T-helper 2 cell treated with Interferon-gamma antibody and Interleukin-4, amounts not matched to agents 5 μg/mL and 100 μg/mL, for 36 hours (primary cell): ENCODE data around the gene FARP2.
"Not testable (repeated sequence)": the region's sequence is repeated elsewhere in the genome, so short reads cannot be mapped to it uniquely, and the experiment has no call there.

ENCODE experiments used
- DNase-seq: peaks from one replicate; pipeline ENCODE4 v3.0.0; 2021; ENCODE audit warnings: low spot score
- H3K27ac Mint-ChIP-seq: one replicate; pipeline ENCODE4 v1.8.0; 2021; ENCODE audit warnings: mild to moderate bottlenecking, mixed read lengths
- H3K27me3 Mint-ChIP-seq: one replicate; pipeline ENCODE4 v1.8.0; 2021; ENCODE audit warnings: low read depth, mixed read lengths
- H3K36me3 Mint-ChIP-seq: one replicate; pipeline ENCODE4 v1.8.0; 2021; ENCODE audit warnings: low read depth, mixed read lengths
- H3K4me1 Mint-ChIP-seq: one replicate; pipeline ENCODE4 v1.8.0; 2021; ENCODE audit warnings: low read depth, mixed read lengths
- H3K4me3 Mint-ChIP-seq: one replicate; pipeline ENCODE4 v1.8.0; 2022; ENCODE audit warnings: mild to moderate bottlenecking, moderate library complexity, mixed read lengths
- H3K9me3 Mint-ChIP-seq: one replicate; pipeline ENCODE4 v1.8.0; 2021; ENCODE audit warnings: mixed read lengths

Gene FARP2

GRCh38 chr2:241366678-241367077 lies 10.6 kb downstream of the FARP2 start:
- no peaks in the 10 kb centered on the region for H3K9me3 Mint-ChIP-seq
- no peaks in the 10 kb centered on the region for H3K36me3 Mint-ChIP-seq
- H3K27me3 Mint-ChIP-seq, result no peaks in the 10 kb centered on the region
- peaks cover 3% of the 10 kb centered on the region for H3K4me1 Mint-ChIP-seq
- DNase-seq, result no peak
- H3K27ac Mint-ChIP-seq, result no peak overlapping the region
- no peak overlapping the region for H3K4me3 Mint-ChIP-seq

GRCh38 chr2:241368643-241369042 lies 12.6 kb downstream of the FARP2 start:
- H3K27me3 Mint-ChIP-seq, result no peaks in the 10 kb centered on the region

GRCh38 chr2:241372361-241372992 lies 16.4 kb downstream of the FARP2 start:
- no peaks in the 10 kb centered on the region for H3K27me3 Mint-ChIP-seq
- no peak overlapping the region for H3K4me3 Mint-ChIP-seq
- H3K9me3 Mint-ChIP-seq, result no peaks in the 10 kb centered on the region
- H3K27ac Mint-ChIP-seq, result no peak overlapping the region
- DNase-seq, result no peak
- peaks cover 10% of the 10 kb centered on the region for H3K36me3 Mint-ChIP-seq
- peaks cover 4% of the 10 kb centered on the region for H3K4me1 Mint-ChIP-seq

More at GRCh38 chr2:241368643-241369042, 12.6 kb downstream of the FARP2 start:
- no peak for DNase-seq
- Mint-ChIP-seq H3K9me3 (no peaks in the 10 kb centered on the region), H3K4me1 (no peaks in the 10 kb centered on the region), H3K27ac (no peak overlapping the region), H3K4me3 (no peak overlapping the region), H3K36me3 (no peaks in the 10 kb centered on the region)

- H3K36me3 Mint-ChIP-seq, result peaks cover 10% of the 10 kb centered on the region
- DNase-seq, result no peak
- H3K27ac Mint-ChIP-seq, result no peak overlapping the region
- H3K9me3 Mint-ChIP-seq, result no peaks in the 10 kb centered on the region
- H3K4me3 Mint-ChIP-seq, result no peak overlapping the region
- H3K4me1 Mint-ChIP-seq, result peaks cover 4% of the 10 kb centered on the region
- no peaks in the 10 kb centered on the region for H3K27me3 Mint-ChIP-seq
These were observed 17.4 kb downstream of the FARP2 start for GRCh38 chr2:241373446-241373845.

- H3K27ac Mint-ChIP-seq, result not testable (repeated sequence)
These were observed 17.8 kb downstream of the FARP2 start for GRCh38 chr2:241373906-241374305.

GRCh38 chr2:241375300-241375699 lies 19.2 kb downstream of the FARP2 start:
- peaks cover 10% of the 10 kb centered on the region for H3K36me3 Mint-ChIP-seq

More at GRCh38 chr2:241373906-241374305, 17.8 kb downstream of the FARP2 start:
- not testable (repeated sequence) for H3K4me1 Mint-ChIP-seq, H3K9me3 Mint-ChIP-seq, DNase-seq, H3K36me3 Mint-ChIP-seq, H3K4me3 Mint-ChIP-seq, H3K27me3 Mint-ChIP-seq

GRCh38 chr2:241376808-241377207 lies 20.7 kb downstream of the FARP2 start:
- H3K36me3 Mint-ChIP-seq, result peaks cover 10% of the 10 kb centered on the region
- no peaks in the 10 kb centered on the region for H3K9me3 Mint-ChIP-seq
- H3K27ac Mint-ChIP-seq, result no peak overlapping the region
- H3K4me1 Mint-ChIP-seq, result peaks cover 4% of the 10 kb centered on the region
- no peak for DNase-seq
- H3K4me3 Mint-ChIP-seq, result no peak overlapping the region
- H3K27me3 Mint-ChIP-seq, result no peaks in the 10 kb centered on the region

More at GRCh38 chr2:241375300-241375699, 19.2 kb downstream of the FARP2 start:
- Mint-ChIP-seq H3K27me3 (no peaks in the 10 kb centered on the region), H3K4me3 (no peak overlapping the region), H3K27ac (no peak overlapping the region), H3K4me1 (peaks cover 4% of the 10 kb centered on the region), H3K9me3 (no peaks in the 10 kb centered on the region)
- DNase-seq, result no peak

- Mint-ChIP-seq H3K27ac (no peak overlapping the region), H3K27me3 (no peaks in the 10 kb centered on the region), H3K9me3 (no peaks in the 10 kb centered on the region), H3K4me3 (no peak overlapping the region), H3K36me3 (peaks cover 10% of the 10 kb centered on the region), H3K4me1 (peaks cover 4% of the 10 kb centered on the region)
- DNase-seq, result no peak
These were observed 22.7 kb downstream of the FARP2 start for GRCh38 chr2:241378816-241379215.

GRCh38 chr2:241379481-241380480 lies 23.7 kb downstream of the FARP2 start:
- no peak for DNase-seq
- no peaks in the 10 kb centered on the region for H3K27me3 Mint-ChIP-seq
- H3K4me3 Mint-ChIP-seq, result no peak overlapping the region
- peaks cover 10% of the 10 kb centered on the region for H3K36me3 Mint-ChIP-seq
- H3K27ac Mint-ChIP-seq, result no peak overlapping the region
- H3K9me3 Mint-ChIP-seq, result no peaks in the 10 kb centered on the region
- H3K4me1 Mint-ChIP-seq, result peaks cover 2% of the 10 kb centered on the region

GRCh38 chr2:241381872-241382271 lies 25.8 kb downstream of the FARP2 start:
- Mint-ChIP-seq H3K4me3 (no peak overlapping the region), H3K36me3 (peaks cover 2% of the 10 kb centered on the region), H3K9me3 (no peaks in the 10 kb centered on the region), H3K4me1 (peaks cover 1% of the 10 kb centered on the region), H3K27ac (no peak overlapping the region), H3K27me3 (no peaks in the 10 kb centered on the region)
- no peak for DNase-seq

GRCh38 chr2:241385450-241385849 lies 29.4 kb downstream of the FARP2 start:
- not testable (repeated sequence) for H3K9me3 Mint-ChIP-seq, H3K27ac Mint-ChIP-seq, DNase-seq, H3K4me3 Mint-ChIP-seq, H3K27me3 Mint-ChIP-seq, H3K36me3 Mint-ChIP-seq, H3K4me1 Mint-ChIP-seq

- no peak for DNase-seq
- H3K36me3 Mint-ChIP-seq, result peaks cover 2% of the 10 kb centered on the region
- no peaks in the 10 kb centered on the region for H3K9me3 Mint-ChIP-seq
- no peaks in the 10 kb centered on the region for H3K27me3 Mint-ChIP-seq
- H3K4me3 Mint-ChIP-seq, result no peak overlapping the region
- no peak overlapping the region for H3K27ac Mint-ChIP-seq
- H3K4me1 Mint-ChIP-seq, result peaks cover 2% of the 10 kb centered on the region
These were observed 30.4 kb downstream of the FARP2 start for GRCh38 chr2:241386519-241386918.

- peaks cover 7% of the 10 kb centered on the region for H3K4me1 Mint-ChIP-seq
- H3K27ac Mint-ChIP-seq, result no peak overlapping the region
- H3K4me3 Mint-ChIP-seq, result no peak overlapping the region
- peaks cover 5% of the 10 kb centered on the region for H3K36me3 Mint-ChIP-seq
- H3K9me3 Mint-ChIP-seq, result no peaks in the 10 kb centered on the region
- DNase-seq, result no peak
- H3K27me3 Mint-ChIP-seq, result no peaks in the 10 kb centered on the region
These were observed 33.6 kb downstream of the FARP2 start for GRCh38 chr2:241389697-241390096.
